NCI-H2196 (cell line): ENCODE measurements around the gene DCUN1D3.
"Not testable (repeated sequence)": the region's sequence is repeated elsewhere in the genome, so short reads cannot be mapped to it uniquely, and the experiment has no call there.

Experiments
- DNase-seq: peaks from one replicate; lab custom pipeline; 2025; ENCODE audit not compliant: unreplicated experiment; lab: John Stamatoyannopoulos, UW

Gene DCUN1D3

DNA sequence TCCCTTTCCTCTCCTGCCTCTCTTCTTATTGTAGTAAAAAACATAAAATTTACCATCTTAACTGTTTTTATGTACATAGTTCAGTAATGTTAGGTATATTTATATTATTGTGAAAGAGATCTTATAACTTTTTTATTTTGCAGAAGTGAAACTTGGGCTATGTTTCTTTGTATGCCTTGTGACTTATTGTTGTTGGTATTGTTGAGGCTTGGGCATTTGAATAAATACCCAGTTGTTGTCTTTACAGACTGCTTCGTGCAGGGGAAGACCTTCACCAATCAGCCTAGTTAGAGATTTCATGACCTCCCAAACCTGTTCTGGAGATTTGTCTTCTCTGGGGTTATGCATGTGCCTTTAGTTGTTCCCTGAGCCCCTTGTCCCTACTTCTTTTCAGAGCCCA lies 61.9 kb downstream of the DCUN1D3 start:
- DNase-seq = no peak

- no peak for DNase-seq
Observed at GRCh38 chr16:20833086-20833485, 67.1 kb downstream of the DCUN1D3 start.

- no peak for DNase-seq
Observed at GRCh38 chr16:20830372-20830771, 69.8 kb downstream of the DCUN1D3 start.

DNA sequence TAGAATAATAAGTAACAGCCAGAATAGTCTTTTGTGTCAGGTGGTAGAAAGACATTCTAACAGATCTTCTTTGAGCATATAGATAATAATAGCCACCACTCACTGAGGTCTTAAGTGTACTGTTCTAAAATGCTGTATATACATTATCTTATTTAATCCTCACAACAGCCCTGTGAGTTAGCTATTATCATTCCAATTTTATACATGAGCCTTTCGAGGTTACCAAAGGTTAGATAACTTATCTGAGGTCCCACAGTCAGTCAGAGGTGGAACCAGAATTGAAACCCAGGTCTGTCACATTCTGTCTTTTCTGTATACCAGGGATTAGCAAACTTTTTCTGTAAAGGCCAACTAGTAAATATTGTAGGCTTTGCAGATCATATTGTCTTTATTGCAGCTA lies 70.6 kb downstream of the DCUN1D3 start:
- DNase-seq = no peak

DNA sequence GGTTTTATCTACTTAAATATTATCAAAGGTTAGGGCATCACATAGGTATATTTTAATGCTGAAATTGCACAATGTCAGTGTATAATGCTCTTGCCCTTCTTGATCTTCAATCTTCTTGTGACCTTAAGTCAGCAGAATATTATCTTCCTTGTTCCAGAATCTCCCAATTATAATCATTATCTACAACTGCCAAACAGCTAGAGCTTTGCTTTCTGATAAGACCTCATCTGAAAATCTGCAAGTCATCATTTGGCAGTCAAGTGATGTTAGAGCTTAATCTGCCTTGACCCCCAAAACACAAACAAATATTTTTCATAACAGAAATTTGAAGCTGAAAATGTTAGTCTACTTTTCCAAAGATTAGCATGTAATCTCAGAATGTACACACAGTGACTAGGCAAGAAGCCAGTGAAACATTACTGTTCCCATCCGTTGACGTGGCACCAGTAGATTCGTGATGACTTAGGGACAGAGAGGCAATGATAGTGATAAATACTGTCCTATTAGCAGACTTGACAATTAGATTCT lies 74.1 kb downstream of the DCUN1D3 start:
- DNase-seq = no peak

GRCh38 chr16:20822521-20823325 lies 77.4 kb downstream of the DCUN1D3 start:
- no peak for DNase-seq

GRCh38 chr16:20821682-20822081 lies 78.5 kb downstream of the DCUN1D3 start:
- DNase-seq = no peak

DNA sequence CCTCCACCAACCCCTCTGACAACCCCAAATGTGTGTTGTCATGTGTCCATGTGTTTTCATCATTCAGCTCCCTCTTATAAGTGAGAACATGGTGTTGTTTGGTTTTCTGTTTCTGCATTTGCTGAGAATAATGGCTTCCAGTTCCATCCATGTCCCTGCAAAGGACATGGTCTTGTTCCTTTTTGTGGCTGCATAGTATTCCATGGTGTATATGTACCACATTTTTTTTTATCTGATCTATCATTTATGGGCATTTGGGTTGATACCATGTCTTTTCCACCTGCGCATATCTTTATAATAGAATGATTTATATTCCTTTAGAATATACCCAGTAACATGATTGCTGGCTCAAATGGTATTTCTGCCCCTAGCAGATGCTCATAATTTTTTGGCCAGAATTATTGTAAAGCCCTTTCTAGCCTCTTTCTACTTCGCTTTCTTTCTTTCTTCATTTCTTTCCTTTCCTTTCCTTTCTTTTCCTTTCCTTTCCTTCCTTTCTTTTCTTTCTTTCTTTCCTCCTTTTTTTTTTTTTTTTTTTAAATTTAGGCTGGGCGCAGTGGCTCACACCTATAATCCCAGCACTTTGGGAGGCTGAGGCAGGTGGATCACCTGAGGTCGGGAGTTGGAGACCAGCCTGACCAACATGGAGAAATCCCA lies 81.1 kb downstream of the DCUN1D3 start:
- no peak for DNase-seq

DNA sequence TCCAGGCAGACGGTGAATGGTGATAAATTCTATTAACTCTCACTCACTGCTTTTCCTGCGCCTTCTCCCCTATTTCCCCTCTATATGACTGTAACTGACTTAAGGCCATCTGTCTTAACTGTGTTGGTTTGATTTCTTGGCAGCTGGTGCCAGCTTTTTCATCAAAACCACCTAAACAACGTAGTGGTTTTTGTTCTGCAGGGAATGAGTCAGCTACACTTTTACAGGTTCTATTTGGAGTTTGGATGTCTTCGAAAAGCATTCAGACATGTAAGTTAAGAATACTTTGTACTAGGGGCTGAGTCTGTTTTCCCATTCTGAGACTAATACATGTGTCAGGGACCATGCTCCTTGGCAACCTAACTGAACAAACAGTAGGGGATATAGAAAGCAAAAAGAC lies 85.4 kb downstream of the DCUN1D3 start:
- no peak for DNase-seq

- DNase-seq = no peak
Observed at GRCh38 chr16:20812510-20812909, 87.6 kb downstream of the DCUN1D3 start.

DNA sequence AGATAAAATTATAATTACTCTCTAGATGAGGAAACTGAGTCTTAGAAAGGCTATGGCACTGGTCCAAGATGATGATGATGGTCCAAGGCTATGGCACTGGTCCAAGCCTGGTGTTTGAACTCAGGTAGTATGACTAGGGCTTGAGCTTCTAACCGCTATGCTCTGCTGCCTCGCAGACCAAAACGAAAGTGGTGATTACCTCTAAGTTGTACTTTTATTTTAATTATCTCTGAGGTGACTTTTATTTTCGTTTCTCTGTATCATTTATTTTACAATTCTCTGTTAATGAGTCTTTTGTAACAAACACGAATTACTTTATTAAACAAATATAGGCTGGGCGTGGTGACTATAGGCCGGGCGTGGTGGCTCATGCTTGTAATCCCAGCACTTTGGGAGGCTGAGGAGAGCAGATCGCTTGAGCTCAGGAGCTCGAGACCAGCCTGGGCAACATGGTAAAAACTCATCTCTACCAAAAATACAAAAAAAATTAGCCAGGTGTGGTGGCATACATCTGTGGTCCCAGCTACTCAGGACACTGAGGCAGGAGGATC lies 88.2 kb downstream of the DCUN1D3 start:
- no peak for DNase-seq

DNA sequence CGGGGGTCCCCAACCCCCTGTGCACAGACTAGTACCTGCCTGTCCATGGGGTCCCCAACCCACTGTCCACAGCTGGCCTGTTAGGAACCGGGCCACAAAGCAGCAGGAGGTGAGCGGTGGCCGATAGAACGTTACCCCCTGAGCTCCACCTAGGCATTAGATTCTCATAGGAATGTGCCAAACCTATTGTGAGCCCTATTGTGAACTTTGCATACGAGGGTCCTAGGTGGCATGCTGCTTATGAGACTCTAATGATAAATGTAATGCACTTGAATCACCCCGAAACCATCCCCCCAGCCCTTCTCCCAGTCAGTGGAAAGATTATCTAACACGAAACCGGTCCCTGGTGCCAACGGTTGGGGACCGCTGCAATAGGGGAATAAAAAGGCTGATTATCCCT lies 92.3 kb downstream of the DCUN1D3 start:
- no peak for DNase-seq

DNA sequence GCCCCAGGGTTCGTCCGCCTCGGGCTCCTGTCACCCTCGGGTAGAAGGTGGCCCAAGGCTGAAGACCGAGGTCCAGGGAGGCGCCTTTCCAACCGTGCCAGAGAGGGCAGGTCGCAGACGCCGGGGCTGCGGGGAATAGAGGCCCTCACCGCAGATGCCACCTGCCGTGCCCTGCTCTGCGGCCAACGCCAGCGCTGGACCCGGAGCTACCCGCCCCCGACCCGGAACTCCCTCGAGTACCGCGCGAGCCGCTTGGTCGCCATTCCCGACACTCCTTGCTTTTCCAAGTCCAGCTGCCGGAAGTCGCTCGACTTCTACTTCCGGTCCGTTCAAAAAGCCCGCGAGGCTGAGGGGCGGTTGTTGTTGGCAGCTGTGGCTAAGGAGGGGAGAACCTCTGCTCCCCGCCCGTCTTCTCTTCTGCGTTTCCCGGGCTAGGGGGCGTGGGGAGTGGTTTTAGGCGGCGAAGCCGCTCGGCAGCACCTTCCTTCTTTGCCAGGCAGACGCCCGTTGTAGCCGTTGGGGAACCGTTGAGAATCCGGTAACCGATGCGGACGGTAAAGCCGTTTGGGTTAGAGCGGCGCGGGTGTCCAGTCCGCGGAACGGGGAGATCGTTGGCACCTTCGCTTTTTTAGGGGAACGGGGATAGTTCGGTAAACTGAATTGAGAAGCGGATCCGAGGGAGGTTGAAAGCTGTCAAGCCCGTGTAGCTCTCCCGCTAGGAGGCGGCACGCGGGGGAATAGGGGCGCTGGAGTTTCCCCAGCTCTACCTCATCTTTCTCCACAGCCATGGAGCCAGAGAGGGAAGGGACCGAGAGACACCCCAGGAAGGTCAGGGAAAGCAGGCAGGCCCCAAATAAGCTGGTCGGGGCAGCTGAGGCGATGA lies 93.7 kb downstream of the DCUN1D3 start, which contains the start of the genes ERI2 and REXO5:
ERI2 (minus strand) TSS at position 305 of the 883 bp plus-strand sequence; CDS start at position 263, 42 bp downstream.
REXO5 (plus strand) TSS at position 360 of the 883 bp plus-strand sequence; CDS start at position 787, 427 bp downstream.
- peak; percentile 95 for DNase-seq

DNA sequence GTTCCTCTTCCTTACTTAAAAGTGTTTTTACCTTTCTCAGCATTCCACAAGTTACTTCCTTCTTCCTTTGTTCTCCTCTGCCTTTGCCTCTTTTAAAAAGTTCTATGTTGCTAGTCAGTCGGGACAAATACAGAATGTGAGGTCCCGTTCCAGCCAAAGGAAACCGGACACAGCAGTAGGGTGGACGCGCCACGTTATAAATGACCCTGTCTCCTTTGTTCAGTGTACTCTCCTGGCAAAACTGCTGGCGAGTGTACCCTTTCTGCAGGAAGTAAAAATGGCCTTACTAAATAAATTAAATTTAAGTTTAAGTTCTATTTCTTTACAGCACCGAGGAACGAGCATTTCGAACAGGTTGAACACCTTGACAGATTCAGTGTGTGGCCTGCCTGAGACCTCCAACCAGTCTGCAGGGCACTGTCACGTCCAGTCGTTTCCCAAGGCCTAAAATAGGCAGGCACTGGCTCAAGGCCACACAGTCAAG lies 94.4 kb downstream of the DCUN1D3 start:
- DNase-seq = not testable (repeated sequence)
